ENCODE data around the gene AZIN2.
A peak's percentile ranks its signal among the peaks of the same experiment; 100 is the strongest.

The AZIN2 gene

DNA sequence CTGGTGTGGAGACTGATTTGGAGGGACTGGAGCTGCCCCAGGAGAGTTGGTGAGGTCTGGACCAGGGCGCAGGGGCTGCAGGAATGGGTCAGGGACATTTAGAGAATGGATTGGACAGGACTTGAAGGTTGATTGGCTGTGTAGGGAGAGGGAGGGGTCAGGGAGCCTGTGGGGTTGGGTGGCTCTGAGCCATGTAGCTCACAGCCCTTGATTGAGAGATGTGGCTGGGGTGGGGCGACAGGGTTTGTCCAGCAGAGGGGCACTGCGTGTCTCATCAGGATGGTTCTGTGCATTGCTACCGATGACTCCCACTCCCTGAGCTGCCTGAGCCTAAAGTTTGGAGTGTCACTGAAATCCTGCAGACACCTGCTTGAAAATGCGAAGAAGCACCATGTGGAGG is 12.1 kb downstream of the AZIN2 start:
- H3K4me2 ChIP-seq (ENCODE audit: low read depth, low read length, poor library complexity, severe bottlenecking): no peak overlapping the region
- H3K4me3 ChIP-seq (ENCODE audit: low read length, poor library complexity, severe bottlenecking): no peak overlapping the region
- H4K20me1 ChIP-seq (ENCODE audit: insufficient read depth, low read length, poor library complexity, severe bottlenecking): no peaks in the 10 kb centered on the region
- no peaks in the 10 kb centered on the region for H3K9me2 ChIP-seq (replicated peaks; ENCODE audit: low read depth, low read length)
- peaks cover 3% of the 10 kb centered on the region; the same call in 1 of the 2 replicates for H3F3A ChIP-seq (ENCODE audit: low read depth)
- H3K79me2 ChIP-seq (ENCODE audit: insufficient read depth, low read length): no peaks in the 10 kb centered on the region
- no peak overlapping the region for H3K9ac ChIP-seq (ENCODE audit: low read depth, low read length, poor library complexity, severe bottlenecking)
- no peak overlapping the region for H2AFZ ChIP-seq (ENCODE audit: low read length)
- TF ChIP-seq, protein P1, sequence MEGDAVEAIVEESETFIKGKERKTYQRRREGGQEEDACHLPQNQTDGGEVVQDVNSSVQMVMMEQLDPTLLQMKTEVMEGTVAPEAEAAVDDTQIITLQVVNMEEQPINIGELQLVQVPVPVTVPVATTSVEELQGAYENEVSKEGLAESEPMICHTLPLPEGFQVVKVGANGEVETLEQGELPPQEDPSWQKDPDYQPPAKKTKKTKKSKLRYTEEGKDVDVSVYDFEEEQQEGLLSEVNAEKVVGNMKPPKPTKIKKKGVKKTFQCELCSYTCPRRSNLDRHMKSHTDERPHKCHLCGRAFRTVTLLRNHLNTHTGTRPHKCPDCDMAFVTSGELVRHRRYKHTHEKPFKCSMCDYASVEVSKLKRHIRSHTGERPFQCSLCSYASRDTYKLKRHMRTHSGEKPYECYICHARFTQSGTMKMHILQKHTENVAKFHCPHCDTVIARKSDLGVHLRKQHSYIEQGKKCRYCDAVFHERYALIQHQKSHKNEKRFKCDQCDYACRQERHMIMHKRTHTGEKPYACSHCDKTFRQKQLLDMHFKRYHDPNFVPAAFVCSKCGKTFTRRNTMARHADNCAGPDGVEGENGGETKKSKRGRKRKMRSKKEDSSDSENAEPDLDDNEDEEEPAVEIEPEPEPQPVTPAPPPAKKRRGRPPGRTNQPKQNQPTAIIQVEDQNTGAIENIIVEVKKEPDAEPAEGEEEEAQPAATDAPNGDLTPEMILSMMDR (conservative IDR thresholded peaks at IDR 0.05; ENCODE audit: low read length): peak; percentile 26; the same call in 1 of the 2 replicates
- no peak for TF ChIP-seq EZH2phosphoT487 (IDR thresholded peaks at IDR 0.05; ENCODE audit: borderline replicate concordance)
- H3K36me3 ChIP-seq (ENCODE audit: insufficient read depth, low read length): no peaks in the 10 kb centered on the region
- no peaks in the 10 kb centered on the region for H3K9me3 ChIP-seq (ENCODE audit: insufficient read depth, low read depth, low read length)
- H3K4me1 ChIP-seq (ENCODE audit: insufficient read depth, low read length, poor library complexity, severe bottlenecking): peaks cover 29% of the 10 kb centered on the region
- no peaks in the 10 kb centered on the region for H3K27me3 ChIP-seq (ENCODE audit: insufficient read depth, low read length, poor library complexity, severe bottlenecking)

GRCh38 chr1:33094486-33094885 is 13.5 kb downstream of the AZIN2 start:
- no peak overlapping the region for H3K9ac ChIP-seq (ENCODE audit: low read depth, low read length, poor library complexity, severe bottlenecking)
- no peaks in the 10 kb centered on the region for H3K9me2 ChIP-seq (replicated peaks; ENCODE audit: low read depth, low read length)
- H3K4me2 ChIP-seq (ENCODE audit: low read depth, low read length, poor library complexity, severe bottlenecking): no peak overlapping the region
- H4K20me1 ChIP-seq (ENCODE audit: insufficient read depth, low read length, poor library complexity, severe bottlenecking): no peaks in the 10 kb centered on the region
- no peak for TF ChIP-seq EZH2phosphoT487 (IDR thresholded peaks at IDR 0.05; ENCODE audit: borderline replicate concordance)
- TF ChIP-seq, protein P1 (conservative IDR thresholded peaks at IDR 0.05; ENCODE audit: low read length): no peak
- no peaks in the 10 kb centered on the region for H3K9me3 ChIP-seq (ENCODE audit: insufficient read depth, low read depth, low read length)
- H3K4me1 ChIP-seq (ENCODE audit: insufficient read depth, low read length, poor library complexity, severe bottlenecking): peaks cover 31% of the 10 kb centered on the region
- H3K27me3 ChIP-seq (ENCODE audit: insufficient read depth, low read length, poor library complexity, severe bottlenecking): no peaks in the 10 kb centered on the region
- no peak overlapping the region for H2AFZ ChIP-seq (ENCODE audit: low read length)
- H3K36me3 ChIP-seq (ENCODE audit: insufficient read depth, low read length): no peaks in the 10 kb centered on the region
- H3F3A ChIP-seq (ENCODE audit: low read depth): peaks cover 12% of the 10 kb centered on the region; the same call in 1 of the 2 replicates
- no peak overlapping the region for H3K4me3 ChIP-seq (ENCODE audit: low read length, poor library complexity, severe bottlenecking)
- no peaks in the 10 kb centered on the region for H3K79me2 ChIP-seq (ENCODE audit: insufficient read depth, low read length)

DNA sequence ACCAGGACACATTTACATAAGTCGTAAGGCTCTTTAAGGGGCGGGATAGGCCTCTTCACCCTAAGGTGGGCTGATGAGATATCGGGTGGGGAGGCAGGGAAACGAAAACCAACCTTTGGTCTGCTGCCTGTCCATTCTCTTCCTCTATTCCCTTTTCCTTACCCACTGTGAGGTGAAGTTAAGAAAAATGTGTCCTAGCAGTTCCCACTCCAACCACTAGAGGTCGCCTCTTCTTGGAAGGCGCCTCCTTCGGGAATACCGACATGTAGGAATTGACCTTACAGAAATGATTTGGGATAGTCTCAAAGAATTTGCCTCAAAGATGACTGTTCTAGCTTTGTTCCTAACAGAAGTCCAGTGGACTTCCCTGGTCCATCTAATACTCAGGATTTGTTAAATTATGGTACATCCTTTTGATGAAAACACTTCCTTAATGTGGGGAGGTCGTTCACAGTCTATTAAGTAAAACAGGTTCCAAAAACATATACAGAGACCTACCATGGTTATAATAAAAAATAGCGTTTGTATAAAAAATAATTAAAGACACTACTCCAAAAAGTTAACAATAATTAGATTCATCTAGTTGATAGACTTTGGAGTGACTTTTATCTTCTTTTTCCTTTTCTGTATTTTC is 14.1 kb downstream of the AZIN2 start:
- H2AFZ ChIP-seq (ENCODE audit: low read length): no peak overlapping the region
- H4K20me1 ChIP-seq (ENCODE audit: insufficient read depth, low read length, poor library complexity, severe bottlenecking): no peaks in the 10 kb centered on the region
- H3K4me1 ChIP-seq (ENCODE audit: insufficient read depth, low read length, poor library complexity, severe bottlenecking): peaks cover 36% of the 10 kb centered on the region
- no peak overlapping the region for H3K4me3 ChIP-seq (ENCODE audit: low read length, poor library complexity, severe bottlenecking)
- H3K79me2 ChIP-seq (ENCODE audit: insufficient read depth, low read length): no peaks in the 10 kb centered on the region
- no peak for TF ChIP-seq EZH2phosphoT487 (IDR thresholded peaks at IDR 0.05; ENCODE audit: borderline replicate concordance)
- TF ChIP-seq, protein P1 (conservative IDR thresholded peaks at IDR 0.05; ENCODE audit: low read length): peak; percentile 100
- H3K36me3 ChIP-seq (ENCODE audit: insufficient read depth, low read length): no peaks in the 10 kb centered on the region
- H3K9me3 ChIP-seq (ENCODE audit: insufficient read depth, low read depth, low read length): no peaks in the 10 kb centered on the region
- H3K9ac ChIP-seq (ENCODE audit: low read depth, low read length, poor library complexity, severe bottlenecking): no peak overlapping the region
- no peaks in the 10 kb centered on the region for H3K27me3 ChIP-seq (ENCODE audit: insufficient read depth, low read length, poor library complexity, severe bottlenecking)
- no peak overlapping the region for H3K4me2 ChIP-seq (ENCODE audit: low read depth, low read length, poor library complexity, severe bottlenecking)
- peaks cover 17% of the 10 kb centered on the region for H3F3A ChIP-seq (ENCODE audit: low read depth)
- no peaks in the 10 kb centered on the region for H3K9me2 ChIP-seq (replicated peaks; ENCODE audit: low read depth, low read length)
